Muscle of leg (tissue), 11 donors: ENCODE results near the gene GJA5. TPM values are rescaled to one million over a fixed set of nuclear protein-coding genes. Genes with fewer than 3 reads are reported as not detected.

Experiments used
- DNase-seq: peaks from one replicate; pipeline ENCODE4 v3.0.0; 2013
- H3K27ac ChIP-seq: one replicate; pipeline ENCODE4 v1.5.1; 2013; ENCODE audit warnings: mild to moderate bottlenecking, low read length, control low read depth
- H3K27me3 ChIP-seq: one replicate; pipeline ENCODE4 v1.6.1; 2013; ENCODE audit warnings: low read length; ENCODE audit not compliant: control insufficient read depth, insufficient read depth
- H3K36me3 ChIP-seq: one replicate; pipeline ENCODE4 v1.6.1; 2013; ENCODE audit warnings: low read length; ENCODE audit not compliant: control insufficient read depth, insufficient read depth
- H3K4me1 ChIP-seq: one replicate; pipeline ENCODE4 v1.6.1; 2013; ENCODE audit warnings: low read length; ENCODE audit not compliant: control insufficient read depth, insufficient read depth
- H3K4me3 ChIP-seq: one replicate; pipeline ENCODE4 v1.5.1; 2013; ENCODE audit warnings: low read length, control low read depth
- H3K9me3 ChIP-seq: replicated peaks from 2 replicates; pipeline ENCODE4 v1.6.1; 2013; ENCODE audit warnings: low read depth, low read length; ENCODE audit not compliant: control insufficient read depth
- WGBS: methylation state at CpG from one replicate; pipeline ENCODE4 v1.1.5; 2013; ENCODE audit warnings: missing lambda C conversion rate; ENCODE audit not compliant: insufficient coverage; 5-methylcytosine and 5-hydroxymethylcytosine counted together
- polyA plus RNA-seq, 8 donors: library from polyadenylated mRNA; unstranded; fragments of 120-200 nt; gene quantifications; one replicate each; pipeline versions ENCODE4 v1.2.1 to v1.2.3, GENCODE V29; 2013; ENCODE audit warnings: inconsistent platforms in 1 of 8, low replicate concordance in 1 of 8; ENCODE audit not compliant: insufficient read length in 8 of 8, insufficient read depth in 1 of 8
- total RNA-seq: library from RNA; stranded (reverse); fragments of 120-200 nt; gene quantifications from one replicate; pipeline ENCODE4 v1.2.4, GENCODE V29; 2013

Gene GJA5
- total and polyA plus RNA-seq, 9 donors: 12.9 to 27.1 (median 25.3) TPM

GRCh38 chr1:147769106-147769505 is 8.7 kb upstream of the GJA5 start:
- Histone ChIP-seq H3K4me1 (peaks cover 11% of the 10 kb centered on the region), H3K27ac (no peak overlapping the region), H3K9me3 (no peaks in the 10 kb centered on the region), H3K36me3 (no peaks in the 10 kb centered on the region), H3K27me3 (no peaks in the 10 kb centered on the region), H3K4me3 (no peak overlapping the region)
- 55% methylated on average over 3 of the region's 5 CpGs for WGBS
- DNase-seq: no peak

DNA sequence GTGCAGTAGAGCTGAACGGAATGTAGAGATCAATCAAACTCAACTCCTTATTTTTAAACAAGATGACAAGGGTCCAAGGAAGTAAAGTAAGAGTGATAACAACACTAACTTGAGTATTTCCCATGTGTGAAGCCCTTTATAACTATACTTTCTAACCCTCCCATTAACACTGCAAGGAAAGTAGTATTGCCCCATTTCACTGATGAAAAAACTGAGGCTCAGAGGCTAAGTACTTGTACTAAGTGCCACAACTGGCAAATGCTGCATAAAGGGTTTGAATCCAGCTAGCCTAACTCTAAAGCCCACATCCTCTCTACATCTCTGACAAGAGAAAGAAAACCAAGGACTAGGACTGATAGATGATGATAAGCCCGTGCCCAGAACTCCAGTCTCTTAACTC is 8.2 kb upstream of the GJA5 start:
- no CpG with 5 or more reads among the region's 2 CpGs for WGBS
- peaks cover 11% of the 10 kb centered on the region for H3K4me1 ChIP-seq
- no peaks in the 10 kb centered on the region for H3K27me3 ChIP-seq
- H3K4me3 ChIP-seq: no peak overlapping the region
- H3K36me3 ChIP-seq: no peaks in the 10 kb centered on the region
- DNase-seq: no peak
- H3K27ac ChIP-seq: no peak overlapping the region
- no peaks in the 10 kb centered on the region for H3K9me3 ChIP-seq

DNA sequence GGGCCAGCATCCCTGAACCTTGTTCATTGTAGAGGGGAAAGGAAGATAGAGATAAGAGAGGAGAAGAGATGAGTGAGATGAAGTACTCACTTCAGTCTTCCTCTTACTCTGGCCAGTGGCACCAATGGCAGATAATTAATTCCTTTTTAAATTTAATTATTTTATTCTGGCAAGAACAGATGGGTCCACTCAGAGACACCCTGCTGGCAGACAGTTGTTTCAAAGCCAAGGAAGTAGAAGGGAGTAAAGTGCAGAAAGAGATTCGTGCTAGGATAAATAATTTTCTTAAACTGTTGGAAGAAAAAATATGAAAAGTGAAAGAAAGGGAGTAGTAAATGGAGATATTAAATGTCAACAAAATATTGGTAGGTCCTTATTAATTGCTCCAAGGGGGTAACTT is 7.7 kb upstream of the GJA5 start:
- DNase-seq: no peak
- H3K27ac ChIP-seq: no peak overlapping the region
- no peaks in the 10 kb centered on the region for H3K27me3 ChIP-seq
- no peaks in the 10 kb centered on the region for H3K9me3 ChIP-seq
- H3K36me3 ChIP-seq: no peaks in the 10 kb centered on the region
- WGBS: no CpG with 5 or more reads among the region's 1 CpG
- H3K4me1 ChIP-seq: peaks cover 11% of the 10 kb centered on the region
- H3K4me3 ChIP-seq: no peak overlapping the region

- H3K9me3 ChIP-seq: no peaks in the 10 kb centered on the region
- peak; percentile 31 for DNase-seq
- no peaks in the 10 kb centered on the region for H3K36me3 ChIP-seq
- peak overlapping the region; percentile 65 for H3K27ac ChIP-seq
- peaks cover 23% of the 10 kb centered on the region for H3K4me1 ChIP-seq
- H3K27me3 ChIP-seq: no peaks in the 10 kb centered on the region
- no peak overlapping the region for H3K4me3 ChIP-seq
- no CpG with 5 or more reads among the region's 3 CpGs for WGBS
Observed at GRCh38 chr1:147762233-147763024, 2.0 kb upstream of the GJA5 start.

- H3K27ac ChIP-seq: no peak overlapping the region
- peaks cover 31% of the 10 kb centered on the region for H3K4me1 ChIP-seq
- H3K36me3 ChIP-seq: no peaks in the 10 kb centered on the region
- no peaks in the 10 kb centered on the region for H3K9me3 ChIP-seq
- DNase-seq: no peak
- H3K27me3 ChIP-seq: no peaks in the 10 kb centered on the region
- H3K4me3 ChIP-seq: no peak overlapping the region
- WGBS: 83% methylated on average over 23 of the region's 24 CpGs
Observed at GRCh38 chr1:147758379-147759100, 1.9 kb downstream of the GJA5 start.

GRCh38 chr1:147757015-147757990 is 3.1 kb downstream of the GJA5 start:
- no peaks in the 10 kb centered on the region for H3K36me3 ChIP-seq
- H3K4me3 ChIP-seq: no peak overlapping the region
- H3K27me3 ChIP-seq: no peaks in the 10 kb centered on the region
- H3K9me3 ChIP-seq: no peaks in the 10 kb centered on the region
- peaks cover 29% of the 10 kb centered on the region for H3K4me1 ChIP-seq
- no peak for DNase-seq
- 44% methylated on average over 1 of the region's 4 CpGs for WGBS
- H3K27ac ChIP-seq: no peak overlapping the region

DNA sequence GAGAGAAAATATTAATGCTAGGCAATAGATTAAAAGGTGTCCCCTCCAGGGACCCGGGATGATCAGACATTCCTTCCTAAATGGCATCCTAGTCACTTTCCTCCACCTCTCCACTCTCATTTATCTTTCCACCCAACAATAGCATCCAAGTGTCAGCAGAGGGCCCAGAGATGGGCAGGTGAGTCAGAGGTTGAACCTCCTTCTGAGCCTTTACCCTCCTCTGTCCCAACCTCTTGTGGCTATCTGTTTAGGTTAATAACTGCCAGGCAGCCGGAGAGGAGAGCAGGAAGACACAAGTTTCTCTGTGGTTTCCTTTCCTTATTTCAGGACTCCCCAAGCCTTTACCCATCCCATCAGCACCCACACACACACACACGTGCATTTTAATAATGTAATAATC is 4.1 kb downstream of the GJA5 start:
- no peak for DNase-seq
- Histone ChIP-seq H3K9me3 (no peaks in the 10 kb centered on the region), H3K27ac (no peak overlapping the region), H3K4me1 (peaks cover 25% of the 10 kb centered on the region), H3K27me3 (no peaks in the 10 kb centered on the region), H3K36me3 (no peaks in the 10 kb centered on the region), H3K4me3 (no peak overlapping the region)
- WGBS: no CpG with 5 or more reads among the region's 3 CpGs

- H3K27ac ChIP-seq: no peak overlapping the region
- WGBS: no CpG with 5 or more reads among the region's 2 CpGs
- no peaks in the 10 kb centered on the region for H3K9me3 ChIP-seq
- no peak overlapping the region for H3K4me3 ChIP-seq
- no peaks in the 10 kb centered on the region for H3K27me3 ChIP-seq
- H3K4me1 ChIP-seq: peaks cover 15% of the 10 kb centered on the region
- DNase-seq: no peak
- no peaks in the 10 kb centered on the region for H3K36me3 ChIP-seq
Observed at GRCh38 chr1:147754661-147755060, 5.7 kb downstream of the GJA5 start.

- no peak for DNase-seq
- no peak overlapping the region for H3K27ac ChIP-seq
Observed at GRCh38 chr1:147753081-147753480, 7.3 kb downstream of the GJA5 start.

GRCh38 chr1:147752511-147752910 is 7.9 kb downstream of the GJA5 start:
- H3K27ac ChIP-seq: no peak overlapping the region
- WGBS: no CpG with 5 or more reads among the region's 7 CpGs
- H3K9me3 ChIP-seq: no peaks in the 10 kb centered on the region
- no peak overlapping the region for H3K4me3 ChIP-seq
- H3K27me3 ChIP-seq: no peaks in the 10 kb centered on the region
- DNase-seq: no peak
- H3K4me1 ChIP-seq: peaks cover 9% of the 10 kb centered on the region
- H3K36me3 ChIP-seq: no peaks in the 10 kb centered on the region

More at GRCh38 chr1:147753081-147753480, 7.3 kb downstream of the GJA5 start:
- H3K4me3 ChIP-seq: no peak overlapping the region
- 58% methylated on average over 3 of the region's 3 CpGs for WGBS
- no peaks in the 10 kb centered on the region for H3K27me3 ChIP-seq
- H3K36me3 ChIP-seq: no peaks in the 10 kb centered on the region
- no peaks in the 10 kb centered on the region for H3K9me3 ChIP-seq
- H3K4me1 ChIP-seq: peaks cover 11% of the 10 kb centered on the region
